CD4-positive, alpha-beta T cell (primary cell): ENCODE data around the gene PRR18. TPM values are rescaled to one million over a fixed set of nuclear protein-coding genes. Genes with fewer than 3 reads are reported as not detected.

Experiments used
- ATAC-seq: fragments of 200-7000 bp; cut with Tn5 transposase; one replicate; pipeline ENCODE4 v1.10.0; 2022; ENCODE audit warnings: mild to moderate bottlenecking; ENCODE audit not compliant: poor library complexity
- CTCF ChIA-PET: fragments of 350-600 bp; sonication (Branson Sonifier 250); formaldehyde crosslinking; loops from one replicate; lab custom pipeline; 2021; ENCODE audit warnings: antibody characterized with exemption, inconsistent platforms; lab: Charles Lee
- POLR2A ChIA-PET: fragments of 350-600 bp; sonication (Branson Sonifier 250); formaldehyde crosslinking; loops from one replicate; lab custom pipeline; 2021; ENCODE audit warnings: antibody characterized with exemption, inconsistent platforms; lab: Charles Lee
- DNase-seq, 14 experiments: peaks; one replicate each; pipeline ENCODE4 v3.0.0-alpha.2; 2013 to 2020; ENCODE audit warnings: mixed read lengths in 2 of 14
- H3K27ac ChIP-seq, 2 donors: one replicate each; pipeline versions ENCODE4 v1.5.1 to v1.7.0; 2013; ENCODE audit warnings: low read length in 2 of 2, low read depth in 1 of 2, mild to moderate bottlenecking in 1 of 2
- H3K27me3 ChIP-seq, 2 experiments: 1 replicate in 1 of 2; 2 replicates in 1 of 2; pipeline versions ENCODE4 v1.6.1 to v1.7.0; 2013; ENCODE audit warnings: low read length in 2 of 2, control low read depth in 1 of 2, mild to moderate bottlenecking in 1 of 2, moderate library complexity in 1 of 2; ENCODE audit not compliant: insufficient read depth in 2 of 2, control insufficient read depth in 1 of 2
- H3K36me3 ChIP-seq: one replicate; pipeline ENCODE4 v1.6.1; 2013; ENCODE audit warnings: low read length, control low read depth; ENCODE audit not compliant: insufficient read depth
- H3K4me1 ChIP-seq: one replicate; pipeline ENCODE4 v1.6.1; 2013; ENCODE audit warnings: low read length, control low read depth; ENCODE audit not compliant: insufficient read depth
- H3K4me3 ChIP-seq: one replicate; pipeline ENCODE4 v1.5.1; 2013; ENCODE audit warnings: mild to moderate bottlenecking, low read length, moderate library complexity
- H3K9me3 ChIP-seq, 2 experiments: 1 replicate in 1 of 2; 2 replicates in 1 of 2; pipeline versions ENCODE4 v1.6.1 to v1.7.0; 2013; ENCODE audit warnings: low read length in 2 of 2, mild to moderate bottlenecking in 2 of 2, control low read depth in 1 of 2, moderate library complexity in 1 of 2; ENCODE audit not compliant: control insufficient read depth in 1 of 2, insufficient read depth in 1 of 2
- H3K27ac Mint-ChIP-seq: one replicate; pipeline ENCODE4 v1.8.0; 2020; ENCODE audit warnings: mixed read lengths
- H3K27me3 Mint-ChIP-seq: one replicate; pipeline ENCODE4 v1.8.0; 2021; ENCODE audit warnings: mixed read lengths
- H3K36me3 Mint-ChIP-seq: one replicate; pipeline ENCODE4 v1.8.0; 2021; ENCODE audit warnings: low read depth, mixed read lengths
- H3K4me1 Mint-ChIP-seq: one replicate; pipeline ENCODE4 v1.8.0; 2021; ENCODE audit warnings: low read depth, mixed read lengths
- H3K4me3 Mint-ChIP-seq: one replicate; pipeline ENCODE4 v1.8.0; 2020; ENCODE audit warnings: mild to moderate bottlenecking, mixed read lengths
- H3K9me3 Mint-ChIP-seq: one replicate; pipeline ENCODE4 v1.8.0; 2020; ENCODE audit warnings: mixed read lengths
- CTCF ChIP-seq: fragments of 200-600 bp; IDR thresholded peaks from one replicate; pipeline ENCODE4 v1.8.0; 2022; ENCODE audit warnings: antibody characterized with exemption, mild to moderate bottlenecking
- intact Hi-C, 2 experiments: fragments of 100-400 bp; cut with DNase I in 1 of 2; cut with micrococcal nuclease in 1 of 2; formaldehyde crosslinking; loops; one replicate each; pipeline versions ENCODE4 v1.15.1 to v1.9.0; 2023 to 2025; cut with DNase I, micrococcal nuclease
- total RNA-seq, 174 experiments: library from RNA in 2 of 174; stranded (reverse) in 2 of 174; gene quantifications; one replicate each; pipeline ENCODE4 v1.2.3 and lab custom pipeline; 2021 to 2026

The PRR18 gene
- total RNA-seq, 2 experiments from 2014 or later = not detected

- H3K4me1 ChIP-seq = no peaks in the 10 kb centered on the region
- DNase-seq = no peak
- no peak overlapping the region for H3K27ac ChIP-seq
- no peaks in the 10 kb centered on the region for H3K4me1 Mint-ChIP-seq
- H3K27ac Mint-ChIP-seq = no peak overlapping the region
- no peak for TF ChIP-seq CTCF
- CTCF ChIA-PET = no interaction called here
- no peaks in the 10 kb centered on the region for H3K27me3 Mint-ChIP-seq
- intact Hi-C loops = no loop called here
- peaks cover 23% of the 10 kb centered on the region for H3K36me3 ChIP-seq
- no peak overlapping the region for H3K4me3 ChIP-seq
- H3K36me3 Mint-ChIP-seq = peaks cover 22% of the 10 kb centered on the region
- H3K4me3 Mint-ChIP-seq = no peak overlapping the region
- no peak for ATAC-seq
- H3K27me3 ChIP-seq = no peaks in the 10 kb centered on the region
- no peaks in the 10 kb centered on the region for H3K9me3 ChIP-seq
- H3K9me3 Mint-ChIP-seq = no peaks in the 10 kb centered on the region
- POLR2A ChIA-PET = no interaction called here
Measured at GRCh38 chr6:166317261-166318212, 9.3 kb upstream of the PRR18 start.

- ATAC-seq = no peak
- no peak for TF ChIP-seq CTCF
- Histone ChIP-seq H3K27me3 (peaks cover 0 to 3% of the 10 kb centered on the region in 2 experiments), H3K4me3 (no peak overlapping the region), H3K9me3 (no peaks in the 10 kb centered on the region), H3K36me3 (peaks cover 8% of the 10 kb centered on the region), H3K27ac (no peak overlapping the region), H3K4me1 (no peaks in the 10 kb centered on the region)
- H3K4me3 Mint-ChIP-seq = no peak overlapping the region
- H3K27ac Mint-ChIP-seq = no peak overlapping the region
- POLR2A ChIA-PET = no interaction called here
- intact Hi-C loops = no loop called here
- no peak for DNase-seq
- H3K4me1 Mint-ChIP-seq = no peaks in the 10 kb centered on the region
- no peaks in the 10 kb centered on the region for H3K9me3 Mint-ChIP-seq
- peaks cover 15% of the 10 kb centered on the region for H3K36me3 Mint-ChIP-seq
- CTCF ChIA-PET = no interaction called here
- peaks cover 3% of the 10 kb centered on the region for H3K27me3 Mint-ChIP-seq
Measured at GRCh38 chr6:166315436-166315835, 7.2 kb upstream of the PRR18 start.

GRCh38 chr6:166314454-166314853 lies 6.3 kb upstream of the PRR18 start:
- no peak overlapping the region for H3K27ac Mint-ChIP-seq
- ATAC-seq = no peak
- Histone ChIP-seq H3K27me3 (peaks cover 4 to 12% of the 10 kb centered on the region in 2 experiments), H3K27ac (no peak overlapping the region), H3K36me3 (peaks cover 3% of the 10 kb centered on the region), H3K9me3 (no peaks in the 10 kb centered on the region), H3K4me1 (no peaks in the 10 kb centered on the region), H3K4me3 (no peak overlapping the region)
- H3K4me1 Mint-ChIP-seq = no peaks in the 10 kb centered on the region
- H3K4me3 Mint-ChIP-seq = no peak overlapping the region
- ChIA-PET POLR2A (no interaction called here), CTCF (interaction anchor here (1.7 kb wide), 1 partner anchor 67 kb away, joined by 10 read pairs; no protein-coding TSS in a partner anchor)
- no peak for TF ChIP-seq CTCF
- peaks cover 13% of the 10 kb centered on the region for H3K27me3 Mint-ChIP-seq
- intact Hi-C loops = loop anchor here in 1 of 2 experiments (5.0 kb wide), 2 partner anchors 68 to 198 kb away; partner anchors contain the start of gene MPC1
- no peak for DNase-seq
- no peaks in the 10 kb centered on the region for H3K9me3 Mint-ChIP-seq
- peaks cover 8% of the 10 kb centered on the region for H3K36me3 Mint-ChIP-seq
